ES-I3 (cell line): ENCODE data around the gene FADS3.

Experiments
- H3K36me3 ChIP-seq: 2 replicates; pipeline ENCODE4 v1.6.1; 2013; ENCODE audit warnings: mild to moderate bottlenecking, low read length, control low read depth, moderate library complexity; ENCODE audit not compliant: insufficient read depth
- H3K4me1 ChIP-seq: 2 replicates; pipeline ENCODE4 v1.6.1; 2013; ENCODE audit warnings: mild to moderate bottlenecking, control low read depth, low read length; ENCODE audit not compliant: insufficient read depth
- H3K9ac ChIP-seq: 2 replicates; pipeline ENCODE4 v1.6.1; 2013; ENCODE audit warnings: low read depth, mild to moderate bottlenecking, low read length, moderate library complexity
- H3K9me3 ChIP-seq: 2 replicates; pipeline ENCODE4 v1.6.1; 2013; ENCODE audit warnings: mild to moderate bottlenecking, low read length, moderate library complexity; ENCODE audit not compliant: control insufficient read depth, insufficient read depth

FADS3 gene

DNA sequence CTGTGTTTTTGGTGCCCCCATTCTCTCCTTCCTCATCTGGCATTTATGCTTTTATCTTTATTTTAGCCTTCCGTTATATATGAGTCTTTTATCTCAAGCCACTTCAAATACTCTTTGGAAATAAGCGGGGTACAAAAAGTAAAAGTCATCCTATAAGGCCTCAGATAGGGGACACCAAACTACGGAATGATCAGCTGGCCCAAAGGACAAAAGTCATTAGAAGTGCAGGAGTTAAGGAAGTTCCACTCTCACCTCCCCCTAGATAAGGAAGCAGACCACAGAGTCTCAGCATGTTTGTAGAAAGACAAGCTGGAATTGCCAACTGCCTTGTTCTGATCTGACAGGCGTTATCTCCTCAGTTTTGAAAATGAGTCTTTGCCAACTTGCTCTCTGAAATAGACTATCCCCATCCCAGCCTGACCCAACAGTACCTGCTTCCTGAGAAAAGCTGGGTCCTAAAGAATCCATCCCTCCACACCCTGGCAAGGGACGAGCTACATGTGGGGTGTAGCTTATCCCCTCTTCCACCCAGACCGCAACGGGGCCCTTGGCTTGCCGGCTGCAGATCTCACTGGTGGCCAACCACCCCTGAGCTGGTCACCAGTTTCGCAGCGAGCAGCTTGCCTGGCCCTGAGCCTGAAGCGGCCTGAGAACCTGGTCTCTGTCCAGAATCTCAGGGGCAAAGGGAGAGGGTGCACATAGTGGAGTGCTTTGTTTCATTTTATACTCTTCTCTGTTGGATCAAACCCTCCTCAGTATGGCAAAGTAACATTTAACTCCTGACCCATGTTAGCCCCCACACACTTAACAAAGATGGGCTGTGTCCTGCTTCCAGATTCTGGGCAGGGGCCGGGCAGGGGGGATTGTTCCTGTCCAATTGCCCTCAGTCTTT, 49.5 kb downstream of the FADS3 start:
- peaks cover 20% of the 10 kb centered on the region for H3K36me3 ChIP-seq
- no peaks in the 10 kb centered on the region for H3K4me1 ChIP-seq
- H3K9me3 ChIP-seq: no peaks in the 10 kb centered on the region
- no peak overlapping the region for H3K9ac ChIP-seq

GRCh38 chr11:61840371-61840770, 51.0 kb downstream of the FADS3 start:
- Histone ChIP-seq H3K4me1 (no peaks in the 10 kb centered on the region), H3K9me3 (no peaks in the 10 kb centered on the region), H3K9ac (no peak overlapping the region), H3K36me3 (peaks cover 16% of the 10 kb centered on the region)

GRCh38 chr11:61839742-61840141, 51.6 kb downstream of the FADS3 start:
- H3K36me3 ChIP-seq: peaks cover 16% of the 10 kb centered on the region
- 0 out of 2 replicates have a peak, but pooled peaks cover 4% of the 10 kb centered on the region for H3K4me1 ChIP-seq
- no peak overlapping the region for H3K9ac ChIP-seq
- no peaks in the 10 kb centered on the region for H3K9me3 ChIP-seq

DNA sequence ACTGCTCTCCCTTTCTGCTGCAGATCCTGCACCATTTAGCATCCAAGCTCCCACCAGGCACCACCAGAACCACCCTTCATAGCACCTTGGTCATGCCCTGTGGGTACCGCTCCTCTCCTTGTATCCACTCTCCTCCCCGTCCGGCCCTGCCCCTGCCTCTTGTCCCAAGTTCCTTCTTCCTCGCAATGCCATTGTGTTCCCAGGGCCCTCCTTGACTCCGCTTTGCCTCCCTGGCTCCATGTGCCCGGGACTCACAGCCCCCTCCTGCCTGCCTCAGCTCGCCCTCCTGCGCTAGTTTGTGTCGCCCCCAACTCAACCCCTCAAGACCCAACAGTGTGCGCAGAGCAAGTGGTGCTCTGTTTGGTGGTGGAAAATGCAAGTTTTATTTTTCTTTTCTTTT, 52.4 kb downstream of the FADS3 start:
- Histone ChIP-seq H3K36me3 (peaks cover 16% of the 10 kb centered on the region), H3K4me1 (peaks cover 11% of the 10 kb centered on the region), H3K9me3 (no peaks in the 10 kb centered on the region), H3K9ac (no peak overlapping the region)

- H3K9ac ChIP-seq: no peak overlapping the region
- peaks cover 16% of the 10 kb centered on the region for H3K36me3 ChIP-seq
- H3K4me1 ChIP-seq: peaks cover 15% of the 10 kb centered on the region
- no peaks in the 10 kb centered on the region for H3K9me3 ChIP-seq
Observed at GRCh38 chr11:61838501-61838900, 52.8 kb downstream of the FADS3 start.

GRCh38 chr11:61837411-61838005, 53.8 kb downstream of the FADS3 start:
- Histone ChIP-seq H3K36me3 (peaks cover 16% of the 10 kb centered on the region), H3K9ac (no peak overlapping the region), H3K9me3 (no peaks in the 10 kb centered on the region), H3K4me1 (peaks cover 15% of the 10 kb centered on the region)

DNA sequence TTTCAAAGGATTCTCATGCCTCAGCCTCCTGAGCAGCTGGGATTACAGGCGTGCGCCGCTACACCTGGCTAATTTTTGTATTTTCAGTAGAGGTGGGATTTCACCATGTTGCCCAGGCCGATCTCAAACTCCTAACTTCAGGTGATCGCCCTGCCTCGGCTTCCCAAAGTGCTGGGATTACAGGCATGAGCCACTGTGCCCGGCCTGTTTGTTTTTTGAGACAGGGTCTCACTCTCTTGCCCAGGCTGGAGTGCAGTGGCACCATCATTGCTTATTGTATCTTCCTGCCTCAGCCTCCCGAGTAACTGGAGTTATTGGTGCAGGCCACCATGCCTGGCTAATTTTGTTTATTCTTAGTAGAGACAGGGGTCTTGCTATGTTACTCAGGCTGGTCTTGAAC, 55.2 kb downstream of the FADS3 start:
- Histone ChIP-seq H3K4me1 (peaks cover 15% of the 10 kb centered on the region), H3K36me3 (peaks cover 16% of the 10 kb centered on the region), H3K9ac (no peak overlapping the region), H3K9me3 (no peaks in the 10 kb centered on the region)

GRCh38 chr11:61834278-61835048, 56.9 kb downstream of the FADS3 start:
- Histone ChIP-seq H3K36me3 (peaks cover 3% of the 10 kb centered on the region; the same call in 1 of the 2 replicates), H3K4me1 (peaks cover 21% of the 10 kb centered on the region), H3K9me3 (no peaks in the 10 kb centered on the region), H3K9ac (no peak overlapping the region)

- Histone ChIP-seq H3K9me3 (no peaks in the 10 kb centered on the region), H3K36me3 (peaks cover 3% of the 10 kb centered on the region; the same call in 1 of the 2 replicates), H3K4me1 (peaks cover 21% of the 10 kb centered on the region), H3K9ac (no peak overlapping the region)
Observed at GRCh38 chr11:61833926-61834277, 57.4 kb downstream of the FADS3 start.

GRCh38 chr11:61833471-61833870, 57.9 kb downstream of the FADS3 start:
- Histone ChIP-seq H3K4me1 (peaks cover 21% of the 10 kb centered on the region), H3K36me3 (peaks cover 3% of the 10 kb centered on the region; the same call in 1 of the 2 replicates), H3K9me3 (no peaks in the 10 kb centered on the region), H3K9ac (no peak overlapping the region)

GRCh38 chr11:61832754-61833153, 58.6 kb downstream of the FADS3 start:
- Histone ChIP-seq H3K9me3 (no peaks in the 10 kb centered on the region), H3K9ac (no peak overlapping the region), H3K36me3 (peaks cover 3% of the 10 kb centered on the region; the same call in 1 of the 2 replicates), H3K4me1 (peaks cover 21% of the 10 kb centered on the region)

DNA sequence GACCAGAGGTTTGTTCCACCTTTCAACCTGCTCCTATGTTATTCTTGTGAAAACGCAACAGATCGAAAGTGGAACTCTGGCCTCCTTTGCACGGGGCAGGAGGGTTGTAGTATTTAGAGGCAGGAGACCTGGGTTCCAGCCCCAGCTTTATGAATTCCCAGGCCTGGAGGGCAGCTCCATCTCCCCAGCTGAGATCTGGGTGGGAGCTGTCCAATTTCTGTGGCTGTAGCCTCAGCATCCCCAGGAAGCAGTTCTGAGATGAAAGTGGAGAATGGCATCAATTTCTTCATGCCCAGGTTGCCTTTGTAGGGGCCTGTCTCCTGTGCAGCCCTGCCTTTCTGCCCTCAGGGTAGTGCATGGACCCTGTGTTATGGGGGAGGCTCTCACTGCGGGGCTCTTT, 59.1 kb downstream of the FADS3 start:
- no peaks in the 10 kb centered on the region for H3K9me3 ChIP-seq
- H3K36me3 ChIP-seq: peaks cover 3% of the 10 kb centered on the region; the same call in 1 of the 2 replicates
- no peak overlapping the region for H3K9ac ChIP-seq
- peaks cover 21% of the 10 kb centered on the region for H3K4me1 ChIP-seq

DNA sequence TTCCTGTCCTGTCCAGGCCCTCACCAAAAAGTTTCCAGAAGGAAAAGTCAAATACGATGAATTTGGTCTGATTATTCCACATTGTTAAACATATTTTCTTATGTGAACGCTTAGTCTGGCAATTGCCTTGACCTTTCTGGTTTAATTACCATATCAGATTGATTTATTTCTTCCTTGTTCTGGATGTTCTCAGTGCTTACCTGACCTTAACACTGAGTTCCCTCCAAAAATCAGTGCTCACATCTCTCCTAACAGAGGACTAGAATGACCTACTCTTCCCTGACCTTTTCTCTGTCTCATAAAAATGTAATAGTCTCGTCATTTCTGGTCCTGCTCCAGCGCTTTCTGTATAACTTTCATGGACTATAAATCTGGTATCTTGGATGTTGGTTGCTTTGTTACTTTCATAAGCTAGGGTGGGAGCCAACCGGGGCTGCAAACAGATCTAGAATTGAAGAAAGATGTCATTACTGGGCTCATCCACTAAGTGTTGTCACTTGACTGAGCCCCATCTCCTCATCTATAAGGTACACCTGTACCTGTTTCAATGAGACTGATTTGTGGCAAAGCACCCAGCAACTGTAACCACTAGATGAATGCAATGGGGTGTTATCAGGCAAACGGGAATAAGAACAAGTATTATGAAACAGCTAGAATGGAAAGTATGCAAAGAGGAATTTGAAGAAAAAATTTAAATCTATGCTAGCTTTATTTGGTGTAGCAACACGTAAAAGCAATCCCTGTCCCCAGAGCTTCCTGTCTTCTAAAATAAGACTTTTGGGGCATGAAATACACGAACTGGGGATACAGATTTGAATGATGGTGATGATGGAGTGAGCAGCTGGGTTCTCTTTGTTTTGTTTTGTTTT, 60.9 kb downstream of the FADS3 start:
- Histone ChIP-seq H3K4me1 (peaks cover 30% of the 10 kb centered on the region), H3K9ac (0 out of 2 replicates have a peak overlapping the region, but pooled peaks have one; percentile 54), H3K36me3 (peaks cover 3% of the 10 kb centered on the region; the same call in 1 of the 2 replicates), H3K9me3 (no peaks in the 10 kb centered on the region)
